Activated T-helper 2 cell treated with anti-CD3 and anti-CD28 coated beads, Interferon-gamma antibody, Interleukin-2, Interleukin-4, amounts not matched to agents 10 μg/mL and 5 μg/mL and 100 μg/mL, durations not matched to agents 14 hours and 24 hours and 36 hours (primary cell): ENCODE results near the gene ZSCAN1. TPM values are rescaled to one million over a fixed set of nuclear protein-coding genes. Genes with fewer than 3 reads are reported as not detected.
A peak's percentile ranks its signal among the peaks of the same experiment; 100 is the strongest.

ENCODE experiments used
- DNase-seq: peaks from one replicate; pipeline ENCODE4 v3.0.0; 2021; ENCODE audit warnings: low spot score
- H3K27ac Mint-ChIP-seq: one replicate; pipeline ENCODE4 v1.8.0; 2021; ENCODE audit warnings: mixed read lengths
- H3K27me3 Mint-ChIP-seq: one replicate; pipeline ENCODE4 v1.8.0; 2021; ENCODE audit warnings: low read depth, mixed read lengths
- H3K36me3 Mint-ChIP-seq: one replicate; pipeline ENCODE4 v1.8.0; 2021; ENCODE audit warnings: low read depth, mixed read lengths
- H3K4me1 Mint-ChIP-seq: one replicate; pipeline ENCODE4 v1.8.0; 2021; ENCODE audit warnings: low read depth, mixed read lengths
- H3K4me3 Mint-ChIP-seq: one replicate; pipeline ENCODE4 v1.8.0; 2021; ENCODE audit warnings: low read depth, mild to moderate bottlenecking, moderate library complexity, mixed read lengths
- H3K9me3 Mint-ChIP-seq: one replicate; pipeline ENCODE4 v1.8.0; 2021; ENCODE audit warnings: mixed read lengths
- intact Hi-C: fragments of 100-400 bp; cut with micrococcal nuclease; formaldehyde crosslinking; loops from one replicate; pipeline ENCODE4 v1.15.1; 2023
- total RNA-seq: library from RNA; stranded (reverse); gene quantifications from 2 replicates; pipeline ENCODE4 v1.2.3, GENCODE V29; 2022

The ZSCAN1 gene
- total RNA-seq, 1 donor from 2014 or later, result not detected

DNA sequence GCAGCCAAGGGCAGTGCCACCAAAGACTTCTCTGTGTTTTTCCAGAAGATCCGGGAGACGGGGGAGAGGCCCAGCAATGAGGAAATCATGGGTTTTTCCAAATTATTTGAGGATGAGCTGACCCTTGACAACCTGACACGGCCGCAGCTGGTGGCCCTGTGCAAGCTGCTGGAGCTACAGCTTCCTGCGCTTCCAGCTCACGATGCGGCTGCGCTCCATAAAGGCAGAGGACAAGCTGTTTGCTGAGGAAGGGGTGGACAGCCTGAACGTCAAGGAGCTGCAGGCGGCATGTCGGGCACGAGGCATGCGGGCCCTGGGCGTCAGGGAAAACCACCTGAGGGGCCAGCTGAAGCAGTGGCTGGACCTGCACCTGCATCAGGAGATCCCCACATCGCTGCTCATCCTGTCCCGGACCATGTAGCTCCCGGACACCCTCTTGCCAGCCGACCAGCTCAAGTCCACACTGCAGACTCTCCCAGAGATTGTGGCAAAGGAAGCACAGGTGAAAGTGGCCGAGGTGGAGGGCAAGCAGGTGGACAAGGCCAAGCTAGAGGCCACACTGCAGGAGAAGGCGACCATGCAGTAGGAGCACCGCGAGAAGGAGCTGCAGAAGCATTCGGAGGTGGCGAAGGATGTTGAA, 11.7 kb downstream of the ZSCAN1 start:
- DNase-seq, result no peak
- Mint-ChIP-seq H3K4me1 (no peaks in the 10 kb centered on the region), H3K27me3 (no peaks in the 10 kb centered on the region), H3K9me3 (peaks cover 57% of the 10 kb centered on the region), H3K36me3 (peaks cover 3% of the 10 kb centered on the region), H3K27ac (no peak overlapping the region), H3K4me3 (no peak overlapping the region)
- intact Hi-C loops, result no loop called here

GRCh38 chr19:58046856-58047255, 13.0 kb downstream of the ZSCAN1 start:
- Mint-ChIP-seq H3K27ac (no peak overlapping the region), H3K36me3 (peaks cover 7% of the 10 kb centered on the region), H3K4me1 (no peaks in the 10 kb centered on the region), H3K4me3 (no peak overlapping the region), H3K27me3 (no peaks in the 10 kb centered on the region), H3K9me3 (peaks cover 57% of the 10 kb centered on the region)
- no peak for DNase-seq
- intact Hi-C loops, result no loop called here

DNA sequence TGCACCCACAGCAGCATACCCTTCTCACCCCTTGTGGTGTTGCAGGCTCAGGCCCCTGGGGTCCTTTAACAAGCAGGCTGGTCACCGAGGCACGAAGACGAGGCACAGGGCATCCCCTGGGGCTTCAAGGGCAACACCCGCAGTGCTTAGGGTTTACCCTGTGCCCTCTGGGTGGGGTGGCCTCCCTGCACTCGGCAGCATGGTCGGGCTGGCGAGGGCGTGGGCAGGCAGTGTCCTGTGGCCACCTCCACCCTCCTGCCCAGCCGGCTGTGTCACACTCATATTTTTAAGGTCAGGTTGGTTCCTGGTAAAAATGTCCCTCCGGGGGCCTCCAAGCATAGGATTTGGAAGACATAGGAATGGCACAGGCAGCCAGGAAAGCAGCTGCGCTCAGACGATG, 13.8 kb downstream of the ZSCAN1 start:
- H3K36me3 Mint-ChIP-seq, result peaks cover 8% of the 10 kb centered on the region
- no peak overlapping the region for H3K4me3 Mint-ChIP-seq
- no peak for DNase-seq
- peaks cover 60% of the 10 kb centered on the region for H3K9me3 Mint-ChIP-seq
- no peaks in the 10 kb centered on the region for H3K27me3 Mint-ChIP-seq
- intact Hi-C loops, result no loop called here
- no peak overlapping the region for H3K27ac Mint-ChIP-seq
- H3K4me1 Mint-ChIP-seq, result no peaks in the 10 kb centered on the region

DNA sequence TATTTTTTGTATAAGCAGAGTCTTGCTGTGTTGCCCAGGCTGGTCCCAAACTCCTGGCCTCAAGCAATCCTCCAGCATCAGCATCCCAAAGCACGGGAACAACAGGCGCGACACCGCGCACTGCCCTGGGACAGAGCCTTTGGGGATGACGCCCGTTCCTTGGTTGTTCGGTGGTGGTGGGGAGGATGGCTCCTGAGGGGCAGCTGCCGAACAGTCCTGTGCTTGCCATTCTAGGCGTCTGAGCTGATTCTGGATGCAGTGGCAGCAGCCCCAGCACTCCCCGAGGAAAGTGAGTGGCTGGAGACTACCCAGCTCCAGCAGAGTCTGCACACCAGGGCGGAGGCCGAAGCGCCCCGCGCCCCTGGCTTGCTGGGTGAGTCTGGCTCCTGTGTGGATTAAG, 18.4 kb downstream of the ZSCAN1 start:
- no peaks in the 10 kb centered on the region for H3K27me3 Mint-ChIP-seq
- intact Hi-C loops, result no loop called here
- H3K36me3 Mint-ChIP-seq, result peaks cover 15% of the 10 kb centered on the region
- H3K4me1 Mint-ChIP-seq, result no peaks in the 10 kb centered on the region
- H3K9me3 Mint-ChIP-seq, result peaks cover 60% of the 10 kb centered on the region
- no peak overlapping the region for H3K27ac Mint-ChIP-seq
- no peak overlapping the region for H3K4me3 Mint-ChIP-seq
- no peak for DNase-seq

DNA sequence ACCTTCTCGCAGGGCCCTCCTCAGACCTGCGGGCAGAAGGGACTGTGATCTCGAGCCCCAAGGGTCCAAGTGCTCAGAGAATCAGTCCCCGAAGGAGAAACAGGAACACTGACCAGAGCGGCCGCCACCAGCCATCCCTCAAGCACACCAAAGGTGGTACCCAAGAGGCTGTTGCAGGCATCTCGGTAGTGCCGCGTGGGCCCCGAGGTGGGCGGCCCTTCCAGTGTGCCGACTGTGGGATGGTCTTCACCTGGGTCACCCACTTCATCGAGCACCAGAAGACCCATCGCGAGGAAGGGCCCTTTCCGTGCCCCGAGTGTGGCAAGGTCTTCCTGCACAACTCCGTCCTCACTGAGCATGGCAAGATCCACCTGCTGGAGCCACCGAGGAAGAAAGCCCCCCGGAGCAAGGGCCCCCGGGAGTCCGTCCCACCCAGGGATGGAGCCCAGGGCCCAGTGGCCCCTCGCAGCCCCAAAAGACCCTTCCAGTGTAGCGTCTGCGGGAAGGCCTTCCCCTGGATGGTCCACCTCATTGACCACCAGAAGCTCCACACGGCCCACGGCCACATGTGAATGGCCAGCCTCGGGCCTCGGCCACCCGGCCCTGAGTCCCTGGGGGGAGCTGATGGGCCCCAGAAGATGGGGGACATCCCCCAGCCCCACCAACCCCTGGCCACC, 19.8 kb downstream of the ZSCAN1 start:
- H3K4me1 Mint-ChIP-seq, result no peaks in the 10 kb centered on the region
- no peak overlapping the region for H3K27ac Mint-ChIP-seq
- no peak overlapping the region for H3K4me3 Mint-ChIP-seq
- no peaks in the 10 kb centered on the region for H3K27me3 Mint-ChIP-seq
- H3K36me3 Mint-ChIP-seq, result peaks cover 18% of the 10 kb centered on the region
- DNase-seq, result no peak
- peaks cover 59% of the 10 kb centered on the region for H3K9me3 Mint-ChIP-seq
- intact Hi-C loops, result no loop called here

DNA sequence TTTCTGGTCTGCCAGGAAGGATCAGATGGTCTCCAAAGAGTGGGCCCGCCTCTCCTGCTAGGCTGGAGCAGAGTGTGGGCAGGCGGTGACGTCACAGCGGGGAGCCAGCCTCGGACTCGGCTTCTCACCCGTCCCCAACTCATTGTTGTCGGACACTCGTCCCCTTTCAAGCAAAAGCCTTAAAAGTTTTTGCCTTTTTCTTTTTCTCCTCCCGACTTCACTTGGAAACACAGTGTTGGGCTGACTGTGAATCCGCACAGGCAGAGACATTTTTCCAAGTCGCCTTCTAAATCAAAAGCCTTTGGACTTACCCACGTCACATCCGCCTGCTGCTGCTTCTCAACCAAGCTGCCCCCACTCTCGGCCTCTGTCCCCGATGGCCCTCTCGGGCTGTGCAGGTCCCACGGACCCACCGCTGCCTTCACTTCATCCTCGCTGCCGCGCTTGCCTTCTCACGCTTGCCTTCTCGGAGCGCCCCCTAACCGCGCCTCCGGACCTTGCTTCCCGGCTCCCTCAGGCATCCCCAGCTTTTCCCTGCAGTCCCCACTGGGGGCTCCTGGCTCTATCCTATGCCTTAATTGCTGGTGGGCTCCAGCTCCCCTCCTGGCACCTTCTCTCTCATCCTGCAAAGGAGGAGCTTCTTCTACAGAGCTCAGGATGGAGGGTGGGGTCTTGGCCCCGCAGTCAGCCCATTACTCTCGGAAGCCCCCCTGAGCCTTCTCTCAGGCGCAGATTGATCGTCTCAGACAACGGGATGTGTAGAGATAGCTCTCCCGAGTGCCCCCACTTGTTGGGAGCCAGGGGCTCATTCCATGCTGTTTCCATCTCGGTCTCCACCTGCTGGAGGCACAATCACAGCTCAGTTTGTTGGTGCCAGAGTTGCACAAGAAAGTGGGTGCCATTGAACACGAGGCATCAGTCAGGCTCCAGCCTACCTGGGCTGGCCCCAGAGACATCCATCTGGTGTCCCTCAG, 21.4 kb downstream of the ZSCAN1 start:
- DNase-seq, result no peak
- Mint-ChIP-seq H3K9me3 (peaks cover 51% of the 10 kb centered on the region), H3K4me1 (no peaks in the 10 kb centered on the region), H3K27me3 (no peaks in the 10 kb centered on the region), H3K36me3 (peaks cover 18% of the 10 kb centered on the region), H3K4me3 (no peak overlapping the region), H3K27ac (no peak overlapping the region)
- intact Hi-C loops, result no loop called here

GRCh38 chr19:58056261-58056660, 22.4 kb downstream of the ZSCAN1 start:
- Mint-ChIP-seq H3K27ac (no peak overlapping the region), H3K9me3 (peaks cover 52% of the 10 kb centered on the region), H3K4me3 (no peak overlapping the region), H3K27me3 (no peaks in the 10 kb centered on the region), H3K36me3 (peaks cover 18% of the 10 kb centered on the region), H3K4me1 (no peaks in the 10 kb centered on the region)
- intact Hi-C loops, result no loop called here
- DNase-seq, result no peak

GRCh38 chr19:58056861-58057260, 23.0 kb downstream of the ZSCAN1 start:
- no peak for DNase-seq
- Mint-ChIP-seq H3K4me3 (no peak overlapping the region), H3K36me3 (peaks cover 14% of the 10 kb centered on the region), H3K27ac (no peak overlapping the region), H3K27me3 (no peaks in the 10 kb centered on the region), H3K9me3 (peaks cover 53% of the 10 kb centered on the region), H3K4me1 (no peaks in the 10 kb centered on the region)
- intact Hi-C loops, result no loop called here

DNA sequence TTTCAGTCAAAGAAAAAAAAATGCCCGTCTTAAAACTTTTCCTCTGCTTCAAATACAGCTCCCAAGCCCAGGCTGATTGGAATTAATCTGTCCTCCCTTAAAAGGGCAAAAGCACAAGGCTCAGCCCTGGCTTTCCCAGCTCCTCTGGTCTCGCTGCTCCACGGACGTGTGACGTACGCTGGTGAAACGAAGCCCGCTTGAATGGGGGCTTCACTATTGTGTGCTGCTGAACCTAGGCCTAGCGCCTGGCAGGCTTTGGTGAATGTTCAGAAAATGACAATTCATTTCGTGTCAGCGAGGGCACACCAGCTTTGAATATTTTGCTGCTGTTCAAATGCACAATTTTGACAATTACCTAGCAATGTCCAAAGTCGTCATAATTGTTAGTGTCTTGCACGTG, 24.6 kb downstream of the ZSCAN1 start:
- Mint-ChIP-seq H3K9me3 (peaks cover 58% of the 10 kb centered on the region), H3K27ac (no peak overlapping the region)

GRCh38 chr19:58059003-58059670, 25.3 kb downstream of the ZSCAN1 start, which contains the start of gene ZNF135:
ZNF135 (plus strand) TSS chr19:58059282; CDS start chr19:58060003, 721 bp downstream.
- Mint-ChIP-seq H3K27ac (no peak within 1 kb of the TSS), H3K9me3 (peaks cover 65% of the 10 kb centered on the region), H3K4me1 (no peaks in the 10 kb centered on the region), H3K36me3 (peaks cover 14% of the 10 kb centered on the region), H3K27me3 (no peaks in the 10 kb centered on the region), H3K4me3 (peak within 1 kb of the TSS; percentile 21)
- intact Hi-C loops, result no loop called here
- DNase-seq, result no peak

More for the DNA sequence above, 24.6 kb downstream of the ZSCAN1 start:
- Mint-ChIP-seq H3K27me3 (no peaks in the 10 kb centered on the region), H3K36me3 (peaks cover 14% of the 10 kb centered on the region), H3K4me3 (no peak overlapping the region), H3K4me1 (no peaks in the 10 kb centered on the region)
- no peak for DNase-seq
- intact Hi-C loops, result no loop called here

- no peak for DNase-seq
- no peaks in the 10 kb centered on the region for H3K27me3 Mint-ChIP-seq
- peaks cover 64% of the 10 kb centered on the region for H3K9me3 Mint-ChIP-seq
- H3K4me3 Mint-ChIP-seq, result no peak overlapping the region
- no peaks in the 10 kb centered on the region for H3K4me1 Mint-ChIP-seq
- H3K36me3 Mint-ChIP-seq, result peaks cover 14% of the 10 kb centered on the region
- H3K27ac Mint-ChIP-seq, result no peak overlapping the region
- intact Hi-C loops, result no loop called here
These were observed 25.9 kb downstream of the ZSCAN1 start for GRCh38 chr19:58059671-58060078.

- intact Hi-C loops, result no loop called here
- H3K4me1 Mint-ChIP-seq, result no peaks in the 10 kb centered on the region
- H3K27ac Mint-ChIP-seq, result no peak overlapping the region
- peaks cover 14% of the 10 kb centered on the region for H3K36me3 Mint-ChIP-seq
- H3K27me3 Mint-ChIP-seq, result no peaks in the 10 kb centered on the region
- peaks cover 64% of the 10 kb centered on the region for H3K9me3 Mint-ChIP-seq
- H3K4me3 Mint-ChIP-seq, result no peak overlapping the region
- DNase-seq, result no peak
These were observed 26.4 kb downstream of the ZSCAN1 start for GRCh38 chr19:58060231-58060630.
